A549 treated with DMSO at 1 μM for 4 hours (cell line): ENCODE results near the gene WFDC12. TPM values are rescaled to one million over a fixed set of nuclear protein-coding genes. Genes with fewer than 3 reads are reported as not detected.

ENCODE experiments used
- total RNA-seq: library from RNA; stranded (reverse); fragments of 200-300 nt; extraction: Qiagen RNA extraction; gene quantifications from 5 replicates; pipeline ENCODE4 v1.2.3, GENCODE V29; 2022; ENCODE audit warnings: low read depth

The WFDC12 gene, protein sequence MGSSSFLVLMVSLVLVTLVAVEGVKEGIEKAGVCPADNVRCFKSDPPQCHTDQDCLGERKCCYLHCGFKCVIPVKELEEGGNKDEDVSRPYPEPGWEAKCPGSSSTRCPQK
- not detected in 5 replicates for total RNA-seq

DNA sequence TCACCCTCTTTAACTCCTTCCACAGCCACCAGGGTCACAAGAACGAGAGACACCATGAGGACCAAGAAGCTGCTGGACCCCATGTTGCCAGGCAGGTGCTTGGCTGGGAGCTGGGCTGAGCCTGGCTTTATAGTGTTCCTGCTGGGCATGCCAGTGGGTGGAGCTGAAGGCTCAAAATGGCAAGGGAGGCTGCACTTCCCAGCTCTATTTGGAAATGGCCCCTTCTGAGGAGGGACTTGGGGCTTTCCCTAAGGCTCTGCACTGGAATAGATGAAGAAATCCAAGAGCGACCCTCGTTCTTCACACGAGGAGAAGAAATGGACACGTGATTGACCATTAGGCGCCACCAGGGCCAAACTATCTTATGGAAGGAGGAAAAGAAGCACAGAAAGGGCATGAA is at the start of gene WFDC12:
WFDC12 (minus strand) TSS at position 101 of the 400 bp plus-strand sequence; CDS start at position 83, 18 bp downstream.

DNA sequence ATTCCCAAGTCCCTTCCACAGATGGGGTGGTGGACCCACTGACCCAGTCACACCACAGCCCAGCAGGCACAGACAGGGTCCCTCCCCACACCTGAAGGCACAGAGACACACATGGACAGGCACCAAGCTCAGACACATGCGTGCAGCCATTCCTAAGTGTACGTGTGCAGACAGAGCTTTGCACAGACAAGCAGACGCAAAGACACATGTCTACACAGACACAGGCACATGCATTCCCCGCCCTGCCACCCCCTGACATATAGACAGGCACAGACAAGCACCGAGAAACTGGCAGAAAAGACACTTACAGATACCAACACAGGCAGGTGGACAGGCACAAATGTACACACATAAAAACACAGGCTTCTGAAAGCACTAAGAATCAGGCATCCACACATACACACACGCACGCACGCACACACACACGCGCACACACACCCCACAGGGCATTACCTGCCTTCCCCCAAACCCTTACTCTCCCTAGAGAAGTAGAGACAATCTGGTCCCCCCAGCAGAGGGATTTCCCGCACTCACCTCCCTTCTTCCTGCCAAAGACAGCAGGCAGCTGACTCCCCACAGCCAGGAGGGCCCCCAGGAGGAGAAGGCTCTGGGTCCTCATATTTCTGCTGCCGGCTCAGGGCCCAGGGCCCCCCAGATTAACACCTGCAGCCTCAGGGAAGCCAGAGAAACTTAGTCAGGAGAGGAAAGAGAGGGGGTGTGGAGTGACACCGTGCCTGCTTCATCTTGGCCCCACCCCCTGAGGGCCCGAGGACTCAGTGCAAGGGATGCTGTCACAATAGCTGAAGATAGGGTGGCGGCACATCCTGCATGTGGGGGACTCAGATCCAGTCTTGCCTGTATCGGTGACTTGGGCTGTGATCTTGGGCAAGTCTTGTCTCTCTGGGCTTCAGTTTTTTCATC is 9.5 kb downstream of the WFDC12 start, which contains the start of gene WFDC5:
WFDC5 (minus strand) TSS at position 710 of the 921 bp plus-strand sequence; CDS start at position 619, 91 bp downstream.

DNA sequence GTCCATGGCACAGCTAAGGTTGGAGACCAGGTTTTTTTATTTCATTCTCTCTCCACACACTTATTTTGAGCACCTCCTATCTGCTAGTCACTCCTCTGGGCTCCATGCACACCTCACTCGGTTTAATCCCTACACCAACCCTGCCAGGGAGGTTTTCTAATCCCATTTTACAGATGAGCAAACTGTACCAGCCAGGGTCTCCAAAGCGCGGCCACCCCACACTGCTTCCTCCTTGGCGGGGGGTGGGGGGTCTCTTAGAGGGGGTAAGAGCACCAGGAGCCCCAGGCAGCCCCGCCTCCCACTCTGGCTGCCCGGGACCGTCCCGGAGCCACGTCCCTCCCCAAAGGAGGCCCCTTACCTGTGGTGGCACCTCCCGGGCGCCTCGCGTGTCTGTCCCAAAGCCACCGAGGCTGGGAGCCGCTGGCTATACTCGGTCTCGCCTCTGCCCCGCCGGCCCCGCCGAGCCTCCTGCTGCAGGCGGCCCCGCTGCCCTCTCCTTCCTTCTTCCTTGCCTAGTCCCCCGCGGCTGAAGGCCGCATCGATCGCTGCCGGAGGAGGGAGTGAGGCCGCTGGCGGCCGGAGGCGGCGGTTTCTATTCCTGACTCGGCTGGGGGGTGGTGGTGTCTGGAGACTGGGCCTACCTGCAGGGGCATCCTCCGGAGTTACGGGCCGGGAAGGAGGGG is 23.6 kb downstream of the WFDC12 start, which contains the start of gene KCNS1:
KCNS1 (minus strand) TSS at position 565 of the 683 bp plus-strand sequence. CDS start 1,891 bp downstream, outside the sequence.

Other genes with a start within 250 kb of the WFDC12 start
- gene YWHAB, start 238.8 kb downstream of the WFDC12 start, total RNA-seq = 183 to 225 TPM (median 204 TPM) in 5 replicates
- 12.7 to 21.6 TPM (median 18.4 TPM) in 5 replicates for gene PABPC1L, start 214.4 kb downstream of the WFDC12 start, total RNA-seq
- 41.5 to 47.8 TPM (median 42.5 TPM) in 5 replicates for gene TOMM34, start 164.1 kb downstream of the WFDC12 start, total RNA-seq
- 14.2 to 17.6 TPM (median 15.4 TPM) in 5 replicates for gene STK4, start 158.0 kb downstream of the WFDC12 start, total RNA-seq
- not detected in 5 replicates for gene KCNS1, start 23.3 kb downstream of the WFDC12 start, total RNA-seq
- not detected in 5 replicates for gene WFDC5, start 9.3 kb downstream of the WFDC12 start, total RNA-seq
- gene PI3, start 50.4 kb upstream of the WFDC12 start, total RNA-seq = 2.3 to 4.5 TPM (median 3.2 TPM) in 5 replicates
- gene SEMG1, start 82.6 kb upstream of the WFDC12 start, total RNA-seq = not detected in 5 replicates
- gene SEMG2, start 96.9 kb upstream of the WFDC12 start, total RNA-seq = not detected in 5 replicates
- gene SLPI, start 130.1 kb upstream of the WFDC12 start, total RNA-seq = 9.1 to 13.4 TPM (median 11.7 TPM) in 5 replicates
- not detected in 5 replicates for gene RBPJL, start 182.4 kb upstream of the WFDC12 start, total RNA-seq
- 0.09 to 0.14 TPM (median 0.13 TPM) in 4 of 5 replicates, not detected in the other for gene MATN4, start 183.8 kb upstream of the WFDC12 start, total RNA-seq
- gene SDC4, start 224.0 kb upstream of the WFDC12 start, total RNA-seq = 120 to 180 TPM (median 141 TPM) in 5 replicates
- 28.1 to 35.6 TPM (median 34.4 TPM) in 5 replicates for gene SYS1, start 238.7 kb upstream of the WFDC12 start, total RNA-seq